Astrocyte (in vitro differentiated cells and primary cell): Measurements from ENCODE around the gene HEG1. TPM values are rescaled to one million over a fixed set of nuclear protein-coding genes. Genes with fewer than 3 reads are reported as not detected.

Experiments used
- DNase-seq: peaks from one replicate; pipeline ENCODE4 v3.0.0-alpha.2; 2010; ENCODE audit warnings: low read depth
- FAIRE-seq: peaks from 2 replicates; lab custom pipeline; 2011; peaks lifted over from hg19 to GRCh38; lab: Jason Lieb, UNC
- H2AFZ ChIP-seq: 2 replicates; pipeline ENCODE4 v1.6.0; 2012; ENCODE audit warnings: low read depth, low read length, inconsistent platforms
- H3K27ac ChIP-seq: 2 replicates; pipeline ENCODE4 v1.5.1; 2011; ENCODE audit warnings: low read depth, low read length, inconsistent platforms
- H3K27me3 ChIP-seq: 2 replicates; pipeline ENCODE4 v1.6.0; 2011; ENCODE audit warnings: low read length, inconsistent platforms; ENCODE audit not compliant: insufficient read depth
- H3K36me3 ChIP-seq: 2 replicates; pipeline ENCODE4 v1.5.1; 2011; ENCODE audit warnings: low read length, inconsistent platforms; ENCODE audit not compliant: insufficient read depth
- H3K4me1 ChIP-seq: 2 replicates; pipeline ENCODE4 v1.5.1; 2011; ENCODE audit warnings: low read length, inconsistent platforms; ENCODE audit not compliant: insufficient read depth
- H3K4me2 ChIP-seq: 2 replicates; pipeline ENCODE4 v1.6.0; 2012; ENCODE audit warnings: low read length, inconsistent platforms
- H3K4me3 ChIP-seq: 2 replicates; pipeline ENCODE4 v1.5.1; 2011; ENCODE audit warnings: low read depth, mild to moderate bottlenecking, low read length, inconsistent platforms; ENCODE audit not compliant: insufficient read depth
- H3K79me2 ChIP-seq: 2 replicates; pipeline ENCODE4 v1.6.0; 2012; ENCODE audit warnings: mild to moderate bottlenecking, low read length, inconsistent platforms; ENCODE audit not compliant: insufficient read depth
- H3K9ac ChIP-seq: 2 replicates; pipeline ENCODE4 v1.6.0; 2012; ENCODE audit warnings: mild to moderate bottlenecking, low read length, inconsistent platforms
- H3K9me3 ChIP-seq: 2 replicates; pipeline ENCODE4 v1.5.1; 2012; ENCODE audit warnings: low read depth, mild to moderate bottlenecking, low read length, inconsistent platforms; ENCODE audit not compliant: insufficient read depth
- H4K20me1 ChIP-seq: 2 replicates; pipeline ENCODE4 v1.6.0; 2012; ENCODE audit warnings: low read length, inconsistent platforms; ENCODE audit not compliant: insufficient read depth
- H3K27ac Mint-ChIP-seq: one replicate; pipeline ENCODE4 v1.8.0; 2021; ENCODE audit warnings: mild to moderate bottlenecking, mixed read lengths; ENCODE audit not compliant: unreplicated experiment
- H3K27me3 Mint-ChIP-seq: one replicate; pipeline ENCODE4 v1.8.0; 2021; ENCODE audit warnings: low read depth, mixed read lengths; ENCODE audit not compliant: unreplicated experiment
- H3K36me3 Mint-ChIP-seq: one replicate; pipeline ENCODE4 v1.8.0; 2021; ENCODE audit warnings: low read depth, mixed read lengths; ENCODE audit not compliant: unreplicated experiment
- H3K4me1 Mint-ChIP-seq: one replicate; pipeline ENCODE4 v1.8.0; 2021; ENCODE audit warnings: low read depth, mixed read lengths; ENCODE audit not compliant: unreplicated experiment
- H3K4me3 Mint-ChIP-seq: one replicate; pipeline ENCODE4 v1.8.0; 2021; ENCODE audit warnings: mild to moderate bottlenecking, moderate library complexity, mixed read lengths; ENCODE audit not compliant: unreplicated experiment
- H3K9me3 Mint-ChIP-seq: one replicate; pipeline ENCODE4 v1.8.0; 2021; ENCODE audit warnings: mild to moderate bottlenecking, mixed read lengths; ENCODE audit not compliant: unreplicated experiment
- CTCF ChIP-seq: IDR thresholded peaks from 2 replicates; pipeline ENCODE4 v1.5.1; 2011; ENCODE audit warnings: low read depth, mild to moderate bottlenecking, inconsistent platforms, low read length, moderate library complexity; ENCODE audit not compliant: insufficient read depth
- EZH2 ChIP-seq: IDR thresholded peaks from 2 replicates; pipeline ENCODE4 v1.6.1; 2012; ENCODE audit warnings: mild to moderate bottlenecking, low read length, inconsistent platforms; ENCODE audit not compliant: insufficient read depth
- total RNA-seq: library from RNA; stranded (reverse); gene quantifications from 2 replicates; pipeline ENCODE4 v1.2.1, GENCODE V29; 2021

HEG1 gene
- total RNA-seq, 1 donor from 2014 or later: 65.7 TPM

- peaks cover 25% of the 10 kb centered on the region for H4K20me1 ChIP-seq
- H2AFZ ChIP-seq: no peak overlapping the region
- no peak overlapping the region for H3K27ac ChIP-seq
- DNase-seq (no peak), FAIRE-seq (no peak)
- no peaks in the 10 kb centered on the region for H3K79me2 ChIP-seq
- H3K36me3 ChIP-seq: peaks cover 65% of the 10 kb centered on the region
- H3K4me3 Mint-ChIP-seq: no peak overlapping the region
- peaks cover 36% of the 10 kb centered on the region for H3K36me3 Mint-ChIP-seq
- no peaks in the 10 kb centered on the region for H3K9me3 ChIP-seq
- TF ChIP-seq EZH2: no peak
- no peak for TF ChIP-seq CTCF
- no peak overlapping the region for H3K4me3 ChIP-seq
- no peaks in the 10 kb centered on the region for H3K27me3 ChIP-seq
- no peak overlapping the region for H3K9ac ChIP-seq
- no peaks in the 10 kb centered on the region for H3K9me3 Mint-ChIP-seq
- H3K4me2 ChIP-seq: no peak overlapping the region
- H3K27ac Mint-ChIP-seq: peak overlapping the region; percentile 26
- peaks cover 9% of the 10 kb centered on the region for H3K4me1 ChIP-seq
- H3K4me1 Mint-ChIP-seq: peaks cover 14% of the 10 kb centered on the region
- H3K27me3 Mint-ChIP-seq: no peaks in the 10 kb centered on the region
These were observed 56.5 kb downstream of the HEG1 start for GRCh38 chr3:124999317-124999716.

GRCh38 chr3:124998247-124998630 is 57.6 kb downstream of the HEG1 start:
- Histone ChIP-seq H3K9ac (no peak overlapping the region), H2AFZ (no peak overlapping the region), H3K79me2 (no peaks in the 10 kb centered on the region), H3K36me3 (peaks cover 63% of the 10 kb centered on the region), H3K4me3 (no peak overlapping the region), H3K27ac (no peak overlapping the region), H3K4me1 (no peaks in the 10 kb centered on the region), H4K20me1 (peaks cover 18% of the 10 kb centered on the region), H3K27me3 (no peaks in the 10 kb centered on the region), H3K9me3 (no peaks in the 10 kb centered on the region), H3K4me2 (no peak overlapping the region)
- no peaks in the 10 kb centered on the region for H3K9me3 Mint-ChIP-seq
- FAIRE-seq: no peak
- H3K4me1 Mint-ChIP-seq: peaks cover 6% of the 10 kb centered on the region
- peaks cover 36% of the 10 kb centered on the region for H3K36me3 Mint-ChIP-seq
- no peaks in the 10 kb centered on the region for H3K27me3 Mint-ChIP-seq
- TF ChIP-seq CTCF: no peak
- TF ChIP-seq EZH2: no peak
- H3K4me3 Mint-ChIP-seq: no peak overlapping the region
- no peak overlapping the region for H3K27ac Mint-ChIP-seq
- no peak for DNase-seq

- H3K4me1 Mint-ChIP-seq: peaks cover 3% of the 10 kb centered on the region
- no peaks in the 10 kb centered on the region for H3K27me3 Mint-ChIP-seq
- Histone ChIP-seq H3K9ac (no peak overlapping the region), H3K36me3 (peaks cover 64% of the 10 kb centered on the region), H3K27me3 (no peaks in the 10 kb centered on the region), H4K20me1 (peaks cover 16% of the 10 kb centered on the region), H3K4me2 (no peak overlapping the region), H3K4me3 (no peak overlapping the region), H2AFZ (no peak overlapping the region), H3K27ac (no peak overlapping the region), H3K4me1 (no peaks in the 10 kb centered on the region), H3K79me2 (no peaks in the 10 kb centered on the region), H3K9me3 (no peaks in the 10 kb centered on the region)
- no peaks in the 10 kb centered on the region for H3K9me3 Mint-ChIP-seq
- TF ChIP-seq EZH2: no peak
- no peak for TF ChIP-seq CTCF
- H3K27ac Mint-ChIP-seq: no peak overlapping the region
- peaks cover 36% of the 10 kb centered on the region for H3K36me3 Mint-ChIP-seq
- DNase-seq (no peak), FAIRE-seq (no peak)
- H3K4me3 Mint-ChIP-seq: no peak overlapping the region
These were observed 58.2 kb downstream of the HEG1 start for GRCh38 chr3:124997303-124998246.
